ENCODE measurements around the gene ACOT8.
"Not testable (repeated sequence)": the region's sequence is repeated elsewhere in the genome, so short reads cannot be mapped to it uniquely, and the experiment has no call there.

Gene ACOT8

DNA sequence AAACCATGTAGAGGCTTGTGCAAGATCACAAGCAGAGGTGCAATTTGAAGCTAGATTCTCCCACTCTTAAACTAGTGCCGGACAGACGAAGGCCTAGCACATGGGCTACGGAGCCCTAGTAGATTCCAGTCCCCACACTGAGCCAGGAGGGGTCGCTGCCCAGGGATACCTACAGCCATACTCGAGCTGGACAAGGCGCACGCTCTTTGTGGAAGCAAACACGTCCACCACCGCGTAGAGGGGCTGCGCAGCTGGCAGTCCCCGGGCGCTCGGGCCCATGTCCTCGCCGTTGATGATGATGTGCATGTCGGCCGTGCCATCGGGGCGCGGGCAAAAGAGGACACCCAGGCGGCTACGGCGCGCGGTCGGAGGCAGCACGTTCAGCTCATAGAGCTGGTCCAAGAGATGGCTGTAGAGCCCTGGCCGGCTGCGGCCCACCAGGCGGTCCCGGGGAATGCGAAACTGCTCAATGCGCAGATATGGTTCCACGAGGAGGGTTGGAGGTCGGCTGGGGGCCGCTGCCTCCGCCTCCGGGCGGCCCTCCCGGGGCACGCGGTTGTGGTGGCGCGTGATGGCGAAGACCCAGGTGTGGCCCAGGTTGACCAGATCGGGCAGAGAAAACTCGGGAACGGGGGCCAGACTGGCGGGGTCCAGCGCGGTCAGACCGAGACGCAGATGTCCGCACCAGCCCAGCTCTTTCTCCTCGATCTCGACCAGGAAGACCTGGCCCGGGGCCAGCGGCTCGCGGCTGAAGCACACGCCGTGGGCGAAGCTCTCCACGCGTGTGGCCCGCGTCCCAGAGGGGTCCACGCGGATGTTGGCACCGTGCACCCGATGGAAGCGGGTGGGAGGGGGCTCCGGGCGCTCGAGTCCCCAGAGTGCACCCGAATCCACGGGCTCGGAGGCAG is 33.1 kb upstream of the ACOT8 start:
- in situ Hi-C loops (cut with HindIII; ENCODE audit: low pct_ligation_motif_present, low pct_unique_long_range_greater_than_20kb, low sequenced_read_pairs): no loop called here
- no peak for DNase-seq

DNA sequence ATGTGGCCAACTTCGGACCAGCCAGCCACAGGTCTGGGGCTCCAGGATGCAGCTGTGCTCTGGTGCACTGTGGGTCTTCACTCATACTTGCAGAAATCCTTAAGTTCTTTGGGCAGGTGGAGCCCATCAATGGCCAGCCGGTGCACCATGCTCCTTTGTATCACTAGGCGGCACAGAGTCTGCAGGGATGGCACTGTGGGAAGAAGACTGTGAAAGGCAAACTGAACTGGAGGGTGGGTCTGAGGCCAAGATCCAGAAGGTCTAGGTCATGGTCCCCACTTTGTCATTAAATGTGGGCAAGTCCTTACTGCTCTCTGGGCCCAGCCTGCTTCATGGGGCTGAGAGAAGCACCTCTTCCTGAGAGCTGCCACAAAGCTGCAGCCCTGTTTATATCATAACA is 31.5 kb upstream of the ACOT8 start:
- in situ Hi-C loops (cut with HindIII; ENCODE audit: low pct_ligation_motif_present, low pct_unique_long_range_greater_than_20kb, low sequenced_read_pairs): no loop called here
- no peak for DNase-seq

DNA sequence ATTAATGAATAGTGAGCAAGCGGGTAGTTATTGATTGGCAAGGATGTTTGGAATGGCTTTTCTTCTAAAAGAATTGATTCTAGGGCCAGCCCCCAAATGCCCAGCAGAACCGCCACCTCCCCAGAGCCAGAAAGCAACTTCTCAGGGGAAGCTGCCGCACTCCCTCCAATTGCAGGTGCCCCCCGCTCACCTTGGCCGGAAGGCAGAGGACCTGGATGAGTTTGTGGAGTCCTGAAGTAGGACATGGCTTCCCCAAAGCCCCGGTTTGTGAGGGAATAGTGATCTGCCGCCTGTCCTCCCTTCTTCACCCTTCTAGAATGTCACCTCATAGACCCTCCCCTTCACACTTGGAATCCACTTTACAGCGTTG is 30.1 kb upstream of the ACOT8 start, which contains the start of gene SPATA25:
SPATA25 (minus strand) TSS at position 277 of the 370 bp plus-strand sequence; CDS start at position 245, 32 bp downstream.
- DNase-seq: no peak
- in situ Hi-C loops (cut with HindIII; ENCODE audit: low pct_ligation_motif_present, low pct_unique_long_range_greater_than_20kb, low sequenced_read_pairs): no loop called here

DNA sequence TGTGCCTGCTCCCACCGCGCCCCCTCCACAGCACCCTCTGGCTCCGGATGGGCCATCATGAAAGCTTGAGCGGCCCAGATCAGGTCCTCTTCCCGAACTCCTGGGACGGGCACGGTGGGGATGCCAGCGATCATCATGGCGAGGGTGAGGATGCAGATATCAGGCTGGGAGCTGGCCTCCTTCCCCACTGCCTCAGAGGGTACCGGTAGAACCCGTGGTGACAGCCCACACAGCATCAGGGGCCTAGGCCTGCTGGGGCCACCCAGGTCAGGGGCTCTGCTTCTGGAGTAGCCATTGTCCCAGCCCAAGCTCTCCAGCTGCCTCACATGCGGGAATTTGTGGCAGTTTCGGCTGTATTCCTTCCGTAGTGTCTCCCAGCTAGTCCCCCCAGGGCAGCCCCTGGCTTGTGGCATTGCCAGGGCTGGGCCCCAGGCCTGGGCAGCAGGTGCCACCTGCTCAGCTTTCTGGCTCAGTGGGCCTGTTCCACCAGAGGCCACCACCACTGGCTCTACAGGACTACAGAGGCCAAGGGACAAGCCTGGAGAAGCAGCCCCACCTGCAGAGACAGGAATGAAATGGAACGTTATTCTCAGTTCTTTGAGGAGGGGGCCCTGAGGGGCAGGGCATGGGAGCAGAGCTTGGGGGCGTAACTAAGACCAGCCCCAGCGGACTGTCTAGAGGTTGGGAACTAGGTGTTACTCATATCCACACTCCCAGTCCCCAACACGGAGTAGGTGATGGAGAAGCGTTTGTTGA is 29.6 kb upstream of the ACOT8 start:
- in situ Hi-C loops (cut with HindIII; ENCODE audit: low pct_ligation_motif_present, low pct_unique_long_range_greater_than_20kb, low sequenced_read_pairs): no loop called here
- DNase-seq: no peak

DNA sequence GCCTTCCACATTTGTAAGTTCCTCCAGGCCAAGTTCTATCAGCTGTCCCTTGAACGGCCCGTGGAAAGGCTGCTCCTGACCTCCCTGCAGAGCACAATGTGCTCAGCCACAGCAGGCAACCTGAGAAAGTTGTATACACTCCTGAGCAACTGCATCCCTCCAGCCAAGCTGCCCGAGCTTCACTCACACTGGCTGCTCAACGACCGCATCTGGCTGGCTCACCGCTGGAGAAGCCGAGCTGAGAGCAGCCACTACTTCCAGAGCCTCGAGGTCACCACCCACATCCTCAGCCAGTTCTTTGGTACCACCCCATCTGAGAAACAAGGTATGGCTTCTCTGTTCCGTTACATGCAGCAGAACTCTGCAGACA is 25.9 kb upstream of the ACOT8 start:
- in situ Hi-C loops (cut with HindIII; ENCODE audit: low pct_ligation_motif_present, low pct_unique_long_range_greater_than_20kb, low sequenced_read_pairs): no loop called here
- no peak for DNase-seq

DNA sequence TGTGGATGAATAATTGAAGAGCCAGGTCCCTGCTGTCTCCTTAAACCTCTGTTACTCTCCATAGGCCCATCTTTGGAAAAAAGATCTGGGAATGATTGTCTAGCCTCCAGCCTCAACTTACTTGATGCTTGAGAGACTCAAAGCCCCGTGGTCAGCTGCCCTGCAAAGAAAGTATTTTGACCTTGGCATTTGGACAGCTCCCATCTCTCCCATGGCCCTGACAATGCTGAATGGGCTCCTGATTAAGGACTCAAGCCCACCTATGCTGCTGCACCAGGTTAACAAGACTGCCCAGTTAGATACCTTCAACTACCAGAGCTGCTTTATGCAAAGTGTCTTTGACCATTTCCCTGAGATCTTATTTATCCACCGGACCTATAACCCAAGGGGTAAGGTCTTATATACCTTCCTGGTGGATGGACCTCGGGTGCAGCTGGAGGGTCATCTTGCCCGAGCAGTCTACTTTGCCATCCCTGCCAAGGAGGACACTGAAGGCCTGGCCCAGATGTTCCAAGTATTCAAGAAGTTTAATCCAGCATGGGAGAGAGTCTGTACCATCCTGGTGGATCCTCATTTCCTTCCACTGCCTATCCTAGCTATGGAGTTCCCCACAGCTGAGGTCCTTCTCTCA is 25.4 kb upstream of the ACOT8 start:
- in situ Hi-C loops (cut with HindIII; ENCODE audit: low pct_ligation_motif_present, low pct_unique_long_range_greater_than_20kb, low sequenced_read_pairs): no loop called here
- DNase-seq: no peak

DNA sequence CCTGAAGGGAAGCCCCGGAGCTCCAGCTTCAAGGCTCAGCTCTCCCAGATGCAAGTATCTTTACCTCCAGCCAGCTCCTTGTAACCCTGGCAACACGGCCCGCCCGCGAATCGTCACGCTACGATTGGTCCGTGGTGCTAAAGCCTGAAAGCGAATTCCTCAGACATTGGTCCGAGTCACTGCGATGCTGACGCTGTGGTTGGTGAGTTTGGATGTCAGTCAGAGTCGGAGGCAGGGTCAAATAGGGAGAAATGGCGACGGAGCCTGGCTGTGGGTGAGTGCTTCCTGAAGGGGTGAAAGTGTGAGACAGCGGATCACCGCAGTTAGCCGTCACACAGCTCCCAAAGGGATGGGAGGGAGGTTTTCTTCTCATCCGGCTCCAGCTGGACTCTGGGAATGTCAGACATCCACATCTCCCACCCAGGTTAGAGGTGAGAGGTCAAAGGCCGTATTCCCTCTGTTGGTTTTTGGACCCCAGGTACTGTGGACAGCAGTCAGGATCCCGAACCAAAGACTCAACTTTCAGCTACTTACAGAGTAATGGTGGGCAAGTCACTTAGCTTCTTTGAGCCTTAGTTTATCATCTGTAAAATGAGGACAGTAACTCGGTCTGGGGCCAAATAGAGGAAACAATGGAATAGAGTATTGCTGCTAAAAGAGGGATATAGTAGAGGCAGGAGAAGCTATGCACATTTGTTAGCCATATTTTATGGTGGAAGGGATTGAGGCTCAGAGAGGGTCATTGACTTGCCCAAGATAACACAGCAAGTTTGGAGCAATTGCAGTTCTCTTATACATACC is 24.0 kb upstream of the ACOT8 start, which contains the start of gene ZSWIM1:
ZSWIM1 (plus strand) TSS at position 240 of the 801 bp plus-strand sequence. CDS start 1,366 bp downstream, outside the sequence.
- in situ Hi-C loops (cut with HindIII; ENCODE audit: low pct_ligation_motif_present, low pct_unique_long_range_greater_than_20kb, low sequenced_read_pairs): no loop called here

DNA sequence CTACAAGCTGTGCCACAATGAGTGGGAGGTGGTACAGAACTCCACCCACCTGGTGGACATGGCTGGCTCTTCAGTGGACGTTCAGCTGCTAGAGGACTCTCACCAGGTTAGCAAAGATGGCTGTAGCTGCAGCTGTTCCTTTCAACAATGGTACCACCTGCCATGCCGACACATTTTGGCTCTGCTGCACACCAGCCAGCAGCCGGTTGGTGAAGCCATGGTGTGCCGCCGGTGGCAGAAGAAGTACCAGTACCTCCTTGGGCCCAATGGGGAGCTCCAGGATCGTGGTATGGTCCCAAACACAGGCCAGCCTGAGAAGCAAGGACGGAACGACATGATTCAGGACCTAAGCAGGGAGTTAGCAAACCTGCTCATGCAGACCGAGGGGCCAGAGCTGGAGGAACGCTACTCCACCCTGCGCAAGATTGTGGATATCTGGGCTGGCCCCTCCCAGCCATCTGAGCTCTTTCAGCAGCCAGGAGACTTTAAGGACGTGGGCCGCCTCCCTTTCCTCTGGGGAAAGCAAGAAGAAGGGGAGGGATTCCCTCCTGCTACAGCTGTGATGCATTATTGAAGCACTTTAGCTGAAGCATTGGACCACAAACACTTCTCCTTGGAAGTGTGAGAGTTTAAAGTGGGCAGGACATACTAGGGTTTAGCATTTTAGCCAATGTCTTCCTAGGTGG is 21.0 kb upstream of the ACOT8 start:
- in situ Hi-C loops (cut with HindIII; ENCODE audit: low pct_ligation_motif_present, low pct_unique_long_range_greater_than_20kb, low sequenced_read_pairs): no loop called here
- DNase-seq: no peak

More for the DNA sequence above, 24.0 kb upstream of the ACOT8 start, which contains the start of gene ZSWIM1:
- DNase-seq: peak; percentile 98

DNA sequence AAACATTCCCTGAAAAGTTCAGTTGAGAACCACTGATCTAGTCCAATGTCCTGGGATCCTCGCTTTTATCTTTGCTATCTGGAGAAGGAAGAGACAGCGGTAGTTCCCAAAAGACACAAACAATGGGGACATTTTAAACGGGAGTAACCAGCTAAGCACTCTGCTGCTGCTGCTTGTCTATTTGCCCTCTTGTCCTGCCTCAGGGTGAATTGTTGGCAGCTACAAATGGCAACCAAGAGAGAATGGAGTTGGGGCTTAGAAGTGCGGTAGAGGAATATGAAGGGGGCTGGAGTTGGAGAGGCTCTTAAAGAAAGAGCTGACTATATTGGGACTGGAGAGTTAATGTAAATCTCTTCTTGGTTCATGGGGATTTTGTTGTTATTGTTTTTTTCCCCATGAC is 17.4 kb upstream of the ACOT8 start:
- no peak for DNase-seq
- in situ Hi-C loops (cut with HindIII; ENCODE audit: low pct_ligation_motif_present, low pct_unique_long_range_greater_than_20kb, low sequenced_read_pairs): no loop called here

DNA sequence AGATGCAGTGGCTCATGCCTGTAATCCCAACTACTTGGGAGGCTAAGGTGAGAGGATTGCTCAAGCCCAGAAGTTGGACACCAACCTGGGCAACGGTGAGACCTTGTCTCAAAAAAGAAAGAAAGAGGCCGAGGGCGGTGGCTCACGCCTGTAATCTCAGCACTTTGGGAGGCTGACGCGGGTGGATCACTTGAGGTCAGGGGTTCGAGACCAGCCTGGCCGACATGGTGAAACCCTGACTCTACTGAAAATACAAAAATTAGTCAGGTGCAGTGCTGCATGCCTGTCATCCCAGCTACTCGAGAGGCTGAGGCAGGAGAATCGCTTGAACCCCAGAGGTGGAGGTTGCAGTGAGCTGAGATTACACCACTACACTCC is 16.9 kb upstream of the ACOT8 start:
- DNase-seq; in situ Hi-C loops (cut with HindIII; ENCODE audit: low pct_ligation_motif_present, low pct_unique_long_range_greater_than_20kb, low sequenced_read_pairs): not testable (repeated sequence)

DNA sequence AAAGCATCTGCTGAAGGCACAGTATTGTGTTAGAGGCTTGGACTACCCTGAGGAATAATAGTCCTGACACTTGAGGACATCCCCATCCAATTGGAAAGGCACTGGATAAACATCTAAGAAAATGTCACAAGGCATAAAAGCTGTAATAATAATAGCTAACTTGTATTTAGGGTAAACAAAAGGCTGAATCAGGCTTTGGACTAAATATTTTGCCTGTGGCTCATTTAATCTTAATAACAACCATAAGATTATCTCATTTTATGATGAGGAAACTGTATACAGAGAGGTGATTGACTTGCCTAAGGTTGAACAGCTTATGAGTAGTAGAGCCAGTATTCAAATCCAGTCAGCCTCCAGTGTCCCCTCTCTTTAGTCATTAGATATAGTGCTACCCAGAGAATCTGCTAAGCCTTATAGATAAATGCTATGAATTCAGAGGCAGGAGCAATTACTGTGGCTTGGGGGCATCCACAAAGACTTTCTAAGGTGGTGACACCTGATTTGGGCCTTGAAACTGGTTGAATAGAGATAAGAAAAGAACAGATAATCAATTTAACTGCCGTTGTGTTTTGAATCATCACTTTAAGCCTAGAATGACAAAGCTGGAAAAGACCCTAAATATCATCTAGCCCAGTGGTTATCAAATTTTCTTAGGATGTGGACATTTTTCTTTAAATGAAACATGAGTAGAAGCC is 16.4 kb upstream of the ACOT8 start:
- in situ Hi-C loops (cut with HindIII; ENCODE audit: low pct_ligation_motif_present, low pct_unique_long_range_greater_than_20kb, low sequenced_read_pairs): no loop called here
- no peak for DNase-seq

DNA sequence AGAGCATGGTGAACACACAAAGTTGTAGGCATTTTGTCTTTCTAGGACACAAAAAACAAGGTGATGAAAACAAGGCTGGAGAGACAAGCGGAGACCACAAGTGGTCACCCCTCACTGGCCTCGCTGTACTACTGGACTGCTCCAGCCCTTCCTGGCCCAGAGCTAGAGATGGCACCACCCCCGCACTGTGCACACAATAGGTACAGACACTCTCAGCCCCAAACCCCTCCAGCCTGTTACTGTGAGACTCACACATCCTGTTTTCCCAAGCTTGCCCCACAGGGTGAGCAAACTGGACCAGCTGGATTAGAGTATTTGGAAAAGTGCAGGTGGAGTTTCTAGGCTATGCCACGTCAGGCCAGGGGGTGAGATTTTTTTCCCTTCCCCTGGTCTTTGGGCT is 15.4 kb upstream of the ACOT8 start:
- no peak for DNase-seq
- in situ Hi-C loops (cut with HindIII; ENCODE audit: low pct_ligation_motif_present, low pct_unique_long_range_greater_than_20kb, low sequenced_read_pairs): no loop called here

DNA sequence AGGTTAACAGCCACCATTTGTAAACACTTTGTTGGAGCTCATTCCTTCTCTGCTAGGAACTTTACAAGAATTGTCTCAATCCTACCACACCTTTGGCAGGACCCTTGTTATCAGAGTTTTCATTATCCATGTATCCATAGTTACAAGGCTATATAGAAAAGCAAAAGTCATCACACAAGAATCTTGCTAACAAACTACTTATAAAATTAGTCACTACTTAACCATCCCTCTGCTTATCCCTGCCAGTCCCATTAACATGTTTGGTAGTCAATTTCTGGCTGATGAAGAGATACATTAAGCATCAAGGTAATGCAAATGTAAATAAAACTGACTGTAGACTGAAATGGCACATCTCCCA is 10.6 kb upstream of the ACOT8 start:
- DNase-seq: no peak
- in situ Hi-C loops (cut with HindIII; ENCODE audit: low pct_ligation_motif_present, low pct_unique_long_range_greater_than_20kb, low sequenced_read_pairs): no loop called here

DNA sequence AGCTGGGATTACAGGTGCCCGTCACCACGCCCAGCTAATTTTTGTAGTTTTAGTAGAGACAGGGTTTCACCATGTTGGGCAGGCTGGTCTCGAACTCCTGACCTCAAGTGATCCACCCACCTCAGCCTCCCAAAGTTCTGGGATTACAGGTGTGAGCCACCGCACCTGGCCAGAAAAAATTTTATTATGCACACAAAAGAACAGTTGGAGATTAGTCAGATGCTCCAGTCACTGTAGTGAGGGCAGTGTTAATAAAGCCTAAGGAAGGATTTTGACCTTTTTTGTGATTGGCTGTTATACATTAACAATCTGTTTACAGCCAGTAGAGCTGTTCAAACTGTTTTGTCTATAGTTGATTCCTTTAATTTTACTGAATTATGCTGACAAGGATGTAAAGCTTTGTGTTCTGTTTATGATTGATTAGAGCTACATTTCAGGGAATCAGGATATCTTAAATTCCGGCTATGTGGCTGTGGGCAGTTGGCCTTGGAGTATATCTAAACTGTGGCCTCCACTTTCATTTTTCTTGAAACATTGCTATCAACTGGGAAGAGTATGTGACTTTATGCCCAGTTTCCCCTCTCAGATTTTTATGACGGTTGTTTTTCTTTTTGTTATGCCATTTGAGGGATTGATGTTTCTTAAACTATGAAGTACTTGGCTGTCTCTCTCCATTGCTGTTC is 10.1 kb upstream of the ACOT8 start:
- no peak for DNase-seq
- in situ Hi-C loops (cut with HindIII; ENCODE audit: low pct_ligation_motif_present, low pct_unique_long_range_greater_than_20kb, low sequenced_read_pairs): no loop called here

DNA sequence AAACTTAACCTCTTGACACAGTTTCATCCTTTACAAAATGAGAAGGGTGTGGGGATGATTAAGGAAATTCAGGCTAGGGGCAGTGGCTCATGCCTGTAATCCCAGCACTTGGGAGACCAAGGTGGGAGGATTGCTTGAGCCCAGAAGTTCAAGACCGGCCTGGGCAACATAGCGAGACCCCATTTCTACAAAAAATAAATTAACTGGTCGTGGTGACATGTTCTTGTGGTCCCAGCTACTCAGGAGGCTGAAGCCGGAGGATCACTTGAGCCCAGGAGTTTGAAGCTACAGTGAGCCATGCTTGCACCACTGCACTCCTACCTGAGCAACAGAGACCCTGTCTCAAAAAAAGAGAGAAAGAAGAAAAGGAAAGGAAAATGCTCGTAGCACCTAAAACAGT is 9.3 kb upstream of the ACOT8 start:
- in situ Hi-C loops (cut with HindIII; ENCODE audit: low pct_ligation_motif_present, low pct_unique_long_range_greater_than_20kb, low sequenced_read_pairs): no loop called here
- no peak for DNase-seq

DNA sequence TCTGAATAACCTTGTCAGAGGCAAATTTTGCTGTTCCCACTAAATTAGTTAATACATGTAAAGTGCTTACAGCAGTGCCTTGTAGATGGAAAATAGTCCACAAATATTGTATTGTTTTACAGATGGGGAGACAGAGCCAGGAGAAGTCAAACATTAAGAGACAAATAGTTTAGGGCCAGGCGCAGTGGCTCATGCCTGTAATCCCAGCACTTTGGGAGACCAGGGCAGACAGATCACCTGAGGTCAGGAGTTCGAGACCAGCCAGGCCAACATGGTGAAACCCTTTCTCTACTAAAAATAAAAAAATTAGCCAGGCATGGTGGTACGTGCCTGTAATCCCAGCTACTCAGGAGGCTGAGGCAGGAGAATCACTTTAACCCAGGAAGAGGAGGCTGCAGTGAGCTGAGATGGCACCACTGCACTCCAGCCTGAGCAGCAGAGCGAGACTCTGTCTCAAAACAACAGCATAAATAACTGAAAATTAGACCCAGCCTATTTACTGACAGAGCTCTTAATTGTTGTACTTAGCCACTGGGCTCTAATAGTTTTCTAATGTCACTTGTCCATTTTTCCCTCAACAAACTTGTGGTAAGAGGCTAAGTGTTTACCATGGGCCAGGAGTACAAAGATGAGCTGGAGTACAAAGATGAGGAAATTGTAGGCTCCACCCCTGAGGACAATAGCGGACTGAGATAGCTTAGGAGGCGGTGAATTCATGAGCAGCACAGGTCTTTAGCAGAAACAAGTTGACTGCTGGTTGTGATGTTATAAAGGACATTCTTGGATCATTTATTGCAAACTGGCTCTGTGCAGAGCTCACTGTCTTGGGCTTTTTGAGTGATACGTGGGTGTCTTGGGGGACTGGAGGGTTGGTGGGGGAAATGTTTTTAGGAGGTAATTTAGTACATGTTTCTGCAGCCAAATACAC is 6.6 kb upstream of the ACOT8 start:
- in situ Hi-C loops (cut with HindIII; ENCODE audit: low pct_ligation_motif_present, low pct_unique_long_range_greater_than_20kb, low sequenced_read_pairs): no loop called here
- DNase-seq: no peak

Measured in ACHN (cell line).